K562 (cell line): Measurements from ENCODE around the gene COX18. TPM values are rescaled to one million over a fixed set of nuclear protein-coding genes. Genes with fewer than 3 reads are reported as not detected.

ENCODE experiments used
- BRF1 ChIP-seq: IDR thresholded peaks from 3 replicates; pipeline ENCODE4 v1.6.1; 2011; ENCODE audit warnings: borderline replicate concordance, mild to moderate bottlenecking; ENCODE audit not compliant: insufficient read length; ENCODE audit errors: extremely low read depth
- CBFB ChIP-seq: sonication (generic); formaldehyde crosslinking; IDR thresholded peaks from 2 replicates; pipeline ENCODE4 v1.4.0; 2020; ENCODE audit warnings: mild to moderate bottlenecking, missing genetic modification reagents
- EP400 ChIP-seq: fragments of 450-650 bp; IDR thresholded peaks from 2 replicates; pipeline ENCODE4 v1.6.1; 2017; ENCODE audit warnings: antibody characterized with exemption, mild to moderate bottlenecking, moderate library complexity
- ESRRB ChIP-seq: fragments of 250-450 bp; sonication (Bioruptor Pico); IDR thresholded peaks from 2 replicates; pipeline ENCODE4 v1.5.0; 2020; ENCODE audit warnings: mild to moderate bottlenecking, moderate library complexity, borderline replicate concordance
- FOXP4 ChIP-seq: sonication (generic); formaldehyde crosslinking; IDR thresholded peaks from 2 replicates; pipeline ENCODE4 v1.8.0; 2022; ENCODE audit warnings: mild to moderate bottlenecking, missing genetic modification reagents, borderline replicate concordance
- HLTF ChIP-seq: fragments of 450-650 bp; IDR thresholded peaks from 2 replicates; pipeline ENCODE4 v1.6.1; 2016
- PCBP2 ChIP-seq: fragments of 200-400 bp; formaldehyde crosslinking; IDR thresholded peaks from 2 replicates; pipeline ENCODE4 v1.6.1; 2018; ENCODE audit warnings: low read length, low read depth, mild to moderate bottlenecking, moderate library complexity; ENCODE audit not compliant: poor library complexity, severe bottlenecking
- SMAD2 ChIP-seq: fragments of 150-350 bp; IDR thresholded peaks from 2 replicates; pipeline ENCODE4 v1.6.1; 2014; ENCODE audit warnings: low read depth, mild to moderate bottlenecking, low read length
- SREBF1 ChIP-seq: fragments of 150-350 bp; IDR thresholded peaks from 2 replicates; pipeline ENCODE4 v1.6.1; 2014; ENCODE audit warnings: antibody characterized with exemption, low read depth, low read length, borderline replicate concordance
- SRSF3 ChIP-seq: fragments of 200-400 bp; formaldehyde crosslinking; IDR thresholded peaks from 2 replicates; pipeline ENCODE4 v1.6.1; 2016; ENCODE audit warnings: mild to moderate bottlenecking, low read length, moderate library complexity; ENCODE audit not compliant: insufficient read depth
- SRSF7 ChIP-seq: fragments of 200-400 bp; formaldehyde crosslinking; optimal IDR thresholded peaks from 2 replicates; pipeline ENCODE3; 2017; ENCODE audit warnings: mild to moderate bottlenecking, low read depth, low read length
- STAT5A ChIP-seq: IDR thresholded peaks from 2 replicates; pipeline ENCODE4 v1.6.1; 2012; ENCODE audit warnings: low read length, inconsistent platforms, borderline replicate concordance
- TAF15 ChIP-seq: fragments of 200-400 bp; formaldehyde crosslinking; IDR thresholded peaks from 2 replicates; pipeline ENCODE4 v1.6.1; 2017; ENCODE audit warnings: mild to moderate bottlenecking, low read depth, low read length, moderate library complexity
- ZNF165 ChIP-seq: fragments of 250-450 bp; sonication (Bioruptor Pico); IDR thresholded peaks from 2 replicates; pipeline ENCODE4 v1.4.0; 2020; ENCODE audit warnings: borderline replicate concordance
- ZNF232 ChIP-seq: sonication (generic); formaldehyde crosslinking; IDR thresholded peaks from 2 replicates; pipeline ENCODE4 v1.8.0; 2022; ENCODE audit warnings: mild to moderate bottlenecking, missing genetic modification reagents
- ZNF668 ChIP-seq: fragments of 250-450 bp; sonication (Bioruptor Pico); IDR thresholded peaks from 2 replicates; pipeline ENCODE4 v1.8.0; 2022; ENCODE audit warnings: mild to moderate bottlenecking, inconsistent platforms
- ZNF699 ChIP-seq: fragments of 250-450 bp; sonication (Bioruptor Pico); IDR thresholded peaks from 2 replicates; pipeline ENCODE4 v1.8.0; 2021; ENCODE audit warnings: mild to moderate bottlenecking, moderate library complexity; ENCODE audit not compliant: insufficient replicate concordance
- ZNF830 ChIP-seq: fragments of 250-450 bp; sonication (Bioruptor Pico); IDR thresholded peaks from 2 replicates; pipeline ENCODE4 v1.5.0; 2021; ENCODE audit warnings: mild to moderate bottlenecking
- polyA plus RNA-seq, 8 experiments: library from polyadenylated mRNA; depleted of rRNA in 4 of 8; stranded (reverse) in 5 of 8; unstranded in 3 of 8; fragments of >200 nt; fragmentation: Nextera tagmentation in 2 of 8; fragmentation: Illumina TruSeq in 1 of 8; extraction: Ambion mirVana in 2 of 8; extraction: Trizol in 1 of 8; gene quantifications; 2 replicates each; pipeline versions ENCODE4 v1.2.1 to v1.2.3, GENCODE V29; 2011 to 2014; ENCODE audit warnings: inconsistent platforms in 1 of 8, missing spikeins in 1 of 8
- total RNA-seq, 7 experiments: library from RNA; depleted of rRNA in 6 of 7; stranded (reverse); fragments of >200 nt in 6 of 7; fragmentation: Illumina TruSeq in 2 of 7; extraction: Trizol in 2 of 7; gene quantifications; 2 replicates each; pipeline versions ENCODE4 v1.2.1 to v1.2.3, GENCODE V29; 2011 to 2021; ENCODE audit warnings: low replicate concordance in 1 of 7
- TF ChIP-seq, protein P1 (sequence below): fragments of 250-450 bp; sonication (Bioruptor Pico); IDR thresholded peaks from 2 replicates; pipeline ENCODE4 v1.4.0; 2020; ENCODE audit warnings: mild to moderate bottlenecking, moderate library complexity, borderline replicate concordance
- TF ChIP-seq, protein P2 (sequence below): sonication (generic); IDR thresholded peaks from 2 replicates; pipeline ENCODE4 v1.6.1; 2016
- TF ChIP-seq, protein P3 (sequence below): fragments of 250-450 bp; sonication (Bioruptor Pico); IDR thresholded peaks from 2 replicates; pipeline ENCODE4 v1.5.0; 2020; ENCODE audit warnings: mild to moderate bottlenecking

The COX18 gene
- total and polyA plus RNA-seq, 9 of the 15 experiments (the other 6 are each of a cell fraction or from before 2014, with no cell fraction given), result 7.0 to 21.3 (median 14.7) TPM

- TF ChIP-seq, protein P1, sequence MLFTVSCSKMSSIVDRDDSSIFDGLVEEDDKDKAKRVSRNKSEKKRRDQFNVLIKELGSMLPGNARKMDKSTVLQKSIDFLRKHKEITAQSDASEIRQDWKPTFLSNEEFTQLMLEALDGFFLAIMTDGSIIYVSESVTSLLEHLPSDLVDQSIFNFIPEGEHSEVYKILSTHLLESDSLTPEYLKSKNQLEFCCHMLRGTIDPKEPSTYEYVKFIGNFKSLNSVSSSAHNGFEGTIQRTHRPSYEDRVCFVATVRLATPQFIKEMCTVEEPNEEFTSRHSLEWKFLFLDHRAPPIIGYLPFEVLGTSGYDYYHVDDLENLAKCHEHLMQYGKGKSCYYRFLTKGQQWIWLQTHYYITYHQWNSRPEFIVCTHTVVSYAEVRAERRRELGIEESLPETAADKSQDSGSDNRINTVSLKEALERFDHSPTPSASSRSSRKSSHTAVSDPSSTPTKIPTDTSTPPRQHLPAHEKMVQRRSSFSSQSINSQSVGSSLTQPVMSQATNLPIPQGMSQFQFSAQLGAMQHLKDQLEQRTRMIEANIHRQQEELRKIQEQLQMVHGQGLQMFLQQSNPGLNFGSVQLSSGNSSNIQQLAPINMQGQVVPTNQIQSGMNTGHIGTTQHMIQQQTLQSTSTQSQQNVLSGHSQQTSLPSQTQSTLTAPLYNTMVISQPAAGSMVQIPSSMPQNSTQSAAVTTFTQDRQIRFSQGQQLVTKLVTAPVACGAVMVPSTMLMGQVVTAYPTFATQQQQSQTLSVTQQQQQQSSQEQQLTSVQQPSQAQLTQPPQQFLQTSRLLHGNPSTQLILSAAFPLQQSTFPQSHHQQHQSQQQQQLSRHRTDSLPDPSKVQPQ (CRISPR knock-in tag), result no peak
- TF ChIP-seq BRF1, result no peak
- TF ChIP-seq SRSF7, result no peak
- no peak for TF ChIP-seq ZNF830
- no peak for TF ChIP-seq ZNF699 (CRISPR knock-in tag)
- no peak for TF ChIP-seq FOXP4
- TF ChIP-seq, protein P2, sequence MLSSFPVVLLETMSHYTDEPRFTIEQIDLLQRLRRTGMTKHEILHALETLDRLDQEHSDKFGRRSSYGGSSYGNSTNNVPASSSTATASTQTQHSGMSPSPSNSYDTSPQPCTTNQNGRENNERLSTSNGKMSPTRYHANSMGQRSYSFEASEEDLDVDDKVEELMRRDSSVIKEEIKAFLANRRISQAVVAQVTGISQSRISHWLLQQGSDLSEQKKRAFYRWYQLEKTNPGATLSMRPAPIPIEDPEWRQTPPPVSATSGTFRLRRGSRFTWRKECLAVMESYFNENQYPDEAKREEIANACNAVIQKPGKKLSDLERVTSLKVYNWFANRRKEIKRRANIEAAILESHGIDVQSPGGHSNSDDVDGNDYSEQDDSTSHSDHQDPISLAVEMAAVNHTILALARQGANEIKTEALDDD, result no peak
- no peak for TF ChIP-seq ZNF232 (CRISPR knock-in tag)
- TF ChIP-seq SRSF3, result no peak
- TF ChIP-seq SREBF1, result no peak
- no peak for TF ChIP-seq ZNF165 (CRISPR knock-in tag)
- TF ChIP-seq ZNF668 (CRISPR knock-in tag), result 0 out of 2 replicates have a peak, but pooled peaks have one; percentile 45
- TF ChIP-seq EP400, result peak; percentile 91; the same call in 1 of the 2 replicates
- TF ChIP-seq STAT5A, result 0 out of 2 replicates have a peak, but pooled peaks have one; percentile 4
- TF ChIP-seq CBFB (CRISPR knock-in tag), result no peak
- no peak for TF ChIP-seq HLTF
- TF ChIP-seq, protein P3, sequence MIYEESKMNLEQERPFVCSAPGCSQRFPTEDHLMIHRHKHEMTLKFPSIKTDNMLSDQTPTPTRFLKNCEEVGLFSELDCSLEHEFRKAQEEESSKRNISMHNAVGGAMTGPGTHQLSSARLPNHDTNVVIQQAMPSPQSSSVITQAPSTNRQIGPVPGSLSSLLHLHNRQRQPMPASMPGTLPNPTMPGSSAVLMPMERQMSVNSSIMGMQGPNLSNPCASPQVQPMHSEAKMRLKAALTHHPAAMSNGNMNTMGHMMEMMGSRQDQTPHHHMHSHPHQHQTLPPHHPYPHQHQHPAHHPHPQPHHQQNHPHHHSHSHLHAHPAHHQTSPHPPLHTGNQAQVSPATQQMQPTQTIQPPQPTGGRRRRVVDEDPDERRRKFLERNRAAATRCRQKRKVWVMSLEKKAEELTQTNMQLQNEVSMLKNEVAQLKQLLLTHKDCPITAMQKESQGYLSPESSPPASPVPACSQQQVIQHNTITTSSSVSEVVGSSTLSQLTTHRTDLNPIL (CRISPR knock-in tag), result no peak
- TF ChIP-seq SMAD2, result no peak
- TF ChIP-seq TAF15, result no peak
- no peak for TF ChIP-seq ESRRB (CRISPR knock-in tag)
- no peak for TF ChIP-seq PCBP2
Observed at GRCh38 chr4:73103799-73104503, 34.4 kb upstream of the COX18 start (continued).
